ENCODE results near the gene GOLGA8N. TPM values are rescaled to one million over a fixed set of nuclear protein-coding genes. Genes with fewer than 3 reads are reported as not detected.

The GOLGA8N gene
- total RNA-seq, 1 experiment from 2014 or later: 0.91 TPM

DNA sequence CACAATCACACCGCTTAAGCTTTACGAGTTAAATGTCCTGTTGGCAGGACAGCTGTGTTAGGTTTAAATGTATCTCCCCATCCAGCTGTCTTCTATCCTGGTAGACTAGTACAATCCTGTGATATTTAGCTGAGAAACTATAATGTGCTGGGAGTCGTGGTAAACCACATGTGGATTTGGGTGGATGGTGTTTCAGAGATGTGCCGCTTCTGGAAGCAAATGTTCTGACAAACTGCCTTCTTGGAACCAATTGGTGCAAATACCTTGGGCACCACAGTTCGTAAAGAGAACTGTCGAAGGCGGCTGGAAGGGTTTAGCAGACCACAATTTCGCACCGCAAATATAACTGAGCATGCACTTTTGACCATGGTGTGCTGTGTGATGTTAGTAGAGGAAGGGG, 63.2 kb downstream of the GOLGA8N start:
- Histone ChIP-seq H3K4me3 (ENCODE audit: low read length) (no peak overlapping the region), H3K27ac (ENCODE audit: low read length) (peak overlapping the region; percentile 62), H3K9me3 (ENCODE audit: low read length) (no peaks in the 10 kb centered on the region), H2AFZ (ENCODE audit: low read length) (no peak overlapping the region), H3K79me2 (ENCODE audit: low read length) (no peaks in the 10 kb centered on the region), H3K9me2 (replicated peaks; ENCODE audit: low read length) (no peaks in the 10 kb centered on the region), H3K4me2 (ENCODE audit: low read length) (no peak overlapping the region), H3F3A (ENCODE audit: low read length, unreplicated experiment) (peaks cover 9% of the 10 kb centered on the region), H3K9ac (ENCODE audit: low read length) (peak overlapping the region; percentile 25; the same call in 1 of the 2 replicates), H4K20me1 (ENCODE audit: low read length) (no peaks in the 10 kb centered on the region), H3K4me1 (ENCODE audit: insufficient read depth, low read length) (peaks cover 65% of the 10 kb centered on the region), H3K27me3 (ENCODE audit: low read length) (no peaks in the 10 kb centered on the region), H3K36me3 (ENCODE audit: low read depth, low read length) (peaks cover 13% of the 10 kb centered on the region; the same call in 1 of the 2 replicates)
- BruUV-seq (replicated peaks): no TSS peak
- DNase-seq: no peak
- intact Hi-C loops (cut with micrococcal nuclease): no loop called here
- CTCF ChIA-PET: no interaction called here
- TF ChIP-seq EZH2 (IDR thresholded peaks at IDR 0.05; ENCODE audit: low read length, unreplicated experiment) (no peak), EZH2phosphoT487 (IDR thresholded peaks at IDR 0.05; ENCODE audit: borderline replicate concordance, low read length) (no peak)
- TF ChIP-seq, protein P1, sequence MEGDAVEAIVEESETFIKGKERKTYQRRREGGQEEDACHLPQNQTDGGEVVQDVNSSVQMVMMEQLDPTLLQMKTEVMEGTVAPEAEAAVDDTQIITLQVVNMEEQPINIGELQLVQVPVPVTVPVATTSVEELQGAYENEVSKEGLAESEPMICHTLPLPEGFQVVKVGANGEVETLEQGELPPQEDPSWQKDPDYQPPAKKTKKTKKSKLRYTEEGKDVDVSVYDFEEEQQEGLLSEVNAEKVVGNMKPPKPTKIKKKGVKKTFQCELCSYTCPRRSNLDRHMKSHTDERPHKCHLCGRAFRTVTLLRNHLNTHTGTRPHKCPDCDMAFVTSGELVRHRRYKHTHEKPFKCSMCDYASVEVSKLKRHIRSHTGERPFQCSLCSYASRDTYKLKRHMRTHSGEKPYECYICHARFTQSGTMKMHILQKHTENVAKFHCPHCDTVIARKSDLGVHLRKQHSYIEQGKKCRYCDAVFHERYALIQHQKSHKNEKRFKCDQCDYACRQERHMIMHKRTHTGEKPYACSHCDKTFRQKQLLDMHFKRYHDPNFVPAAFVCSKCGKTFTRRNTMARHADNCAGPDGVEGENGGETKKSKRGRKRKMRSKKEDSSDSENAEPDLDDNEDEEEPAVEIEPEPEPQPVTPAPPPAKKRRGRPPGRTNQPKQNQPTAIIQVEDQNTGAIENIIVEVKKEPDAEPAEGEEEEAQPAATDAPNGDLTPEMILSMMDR (conservative IDR thresholded peaks at IDR 0.05; ENCODE audit: low read depth, low read length): no peak
- ATAC-seq: no peak
- POLR2A ChIA-PET (ENCODE audit: unreplicated experiment): no interaction called here

Other genes with a start within 250 kb of the GOLGA8N start
- gene GOLGA8K, start 190.2 kb upstream of the GOLGA8N start, total RNA-seq (2014; rRNA removed): 1.2 TPM in 1 of 2 replicates, not detected in the other
- 0.47 TPM in 1 of 2 replicates, not detected in the other for gene GOLGA8O, start 137.8 kb upstream of the GOLGA8N start, total RNA-seq (2014; rRNA removed)
- 38.2 and 43.0 TPM in 2 replicates for gene ARHGAP11A, start 22.0 kb downstream of the GOLGA8N start, total RNA-seq (2014; rRNA removed)
- gene SCG5, start 48.3 kb downstream of the GOLGA8N start, total RNA-seq (2014; rRNA removed): 1.3 and 1.6 TPM in 2 replicates
- gene GREM1, start 124.5 kb downstream of the GOLGA8N start, total RNA-seq (2014; rRNA removed): 0.58 and 1.6 TPM in 2 replicates